Right lobe of liver (tissue), 6 donors: ENCODE measurements around the gene CNTN5. TPM values are rescaled to one million over a fixed set of nuclear protein-coding genes. Genes with fewer than 3 reads are reported as not detected.

Experiments
- ATAC-seq, 4 donors: fragments of 200-7000 bp; cut with Tn5 transposase; one replicate each; pipeline ENCODE4 v1.9.1; 2020; ENCODE audit warnings: mild to moderate bottlenecking in 4 of 4, moderate library complexity in 4 of 4
- DNase-seq, 3 donors: peaks; one replicate each; pipeline ENCODE4 v3.0.0-alpha.2; 2020
- H3K27ac ChIP-seq, 3 donors: fragments of 200-600 bp; one replicate each; pipeline ENCODE4 v1.8.0; 2022
- H3K27me3 ChIP-seq, 2 donors: fragments of 200-600 bp; one replicate each; pipeline ENCODE4 v1.8.0; 2022
- H3K36me3 ChIP-seq, 4 donors: fragments of 200-600 bp; sonication (generic) in 1 of 4; one replicate each; pipeline versions ENCODE4 v1.5.1 to v1.8.0; 2017 to 2022; ENCODE audit warnings: control low read depth in 1 of 4
- H3K4me1 ChIP-seq, 4 donors: fragments of 200-600 bp; sonication (generic) in 1 of 4; one replicate each; pipeline versions ENCODE4 v1.5.1 to v1.8.0; 2017 to 2022; ENCODE audit warnings: control low read depth in 1 of 4
- H3K4me3 ChIP-seq, 3 donors: fragments of 200-600 bp; one replicate each; pipeline ENCODE4 v1.8.0; 2022
- H3K9me3 ChIP-seq, 4 donors: fragments of 200-600 bp; sonication (generic) in 1 of 4; one replicate each; pipeline versions ENCODE4 v1.5.1 to v1.8.0; 2017 to 2022; ENCODE audit warnings: control low read depth in 1 of 4
- CTCF ChIP-seq, 4 donors: fragments of 200-600 bp in 3 of 4; fragments of 450-650 bp in 1 of 4; IDR thresholded peaks; one replicate each; pipeline versions ENCODE4 v1.5.1 to v1.8.0; 2016 to 2022; ENCODE audit warnings: antibody characterized with exemption in 4 of 4, mild to moderate bottlenecking in 2 of 4
- POLR2A ChIP-seq: fragments of 450-650 bp; IDR thresholded peaks from one replicate; pipeline ENCODE4 v1.6.1; 2017; ENCODE audit warnings: antibody characterized with exemption, mild to moderate bottlenecking
- WGBS: methylation state at CpG from one replicate; pipeline ENCODE4 v1.1.6; 2018; ENCODE audit warnings: low coverage, low lambda C conversion rate; ENCODE audit not compliant: insufficient coverage; ENCODE audit errors: missing lambda C conversion rate; 5-methylcytosine and 5-hydroxymethylcytosine counted together
- intact Hi-C, 2 donors: fragments of 100-400 bp; cut with DNase I; formaldehyde crosslinking; loops; one replicate each; pipeline versions ENCODE4 v1.11.2 to v1.14.1; 2022
- total RNA-seq, 6 experiments: library from RNA; depleted of rRNA in 2 of 6; stranded (reverse); fragments of >200 nt in 2 of 6; fragmentation: NEBNext Ultra II Directional in 3 of 6; extraction: Animal tissue kit (Norgen Biotek cat#: 25700) in 3 of 6; gene quantifications; one replicate each; pipeline versions ENCODE4 v1.1.0 to v1.2.4, GENCODE V29; 2016 to 2023
- donor health status: DM: no; HTN: yes; CAD: no.
- donor health status: DM: no; HTN: no; CAD: no.
- donor health status: DM: no; HTN: no; CAD: no.
- donor health status: DM: no; HTN: yes; CAD: no.
- donor health status: DM: no; HTN: yes; CAD: no.

Gene CNTN5
- total RNA-seq, 6 experiments from 2014 or later, result 0.13 to 0.19 TPM; not detected in 4

- DNase-seq (no peak), ATAC-seq (no peak)
- TF ChIP-seq POLR2A, result no peak
- no peak for TF ChIP-seq CTCF (IDR thresholded peaks at IDR 0.05)
- intact Hi-C loops, result no loop called here
- no peaks in the 10 kb centered on the region for H3K27me3 ChIP-seq
- no peak overlapping the region for H3K4me3 ChIP-seq
- no peaks in the 10 kb centered on the region for H3K4me1 ChIP-seq
- H3K36me3 ChIP-seq, result no peaks in the 10 kb centered on the region
- no peaks in the 10 kb centered on the region for H3K9me3 ChIP-seq
- 40% methylated on average over 1 of the region's 1 CpG for WGBS
- no peak overlapping the region for H3K27ac ChIP-seq
These were observed 947.6 kb downstream of the CNTN5 start for GRCh38 chr11:99968336-99968735.

- WGBS, result 34% methylated on average over 4 of the region's 4 CpGs
- DNase-seq (no peak), ATAC-seq (no peak)
- Histone ChIP-seq H3K9me3 (no peaks in the 10 kb centered on the region), H3K27me3 (no peaks in the 10 kb centered on the region), H3K4me1 (no peaks in the 10 kb centered on the region), H3K36me3 (no peaks in the 10 kb centered on the region), H3K27ac (no peak overlapping the region), H3K4me3 (no peak overlapping the region)
- intact Hi-C loops, result no loop called here
- no peak for TF ChIP-seq CTCF (IDR thresholded peaks at IDR 0.05)
These were observed 953.2 kb downstream of the CNTN5 start for GRCh38 chr11:99973993-99974392.

- DNase-seq (no peak), ATAC-seq (no peak)
- Histone ChIP-seq H3K36me3 (no peaks in the 10 kb centered on the region), H3K4me3 (no peak overlapping the region), H3K27me3 (no peaks in the 10 kb centered on the region), H3K9me3 (no peaks in the 10 kb centered on the region), H3K27ac (no peak overlapping the region), H3K4me1 (no peaks in the 10 kb centered on the region)
- TF ChIP-seq CTCF (IDR thresholded peaks at IDR 0.05) (no peak), POLR2A (no peak)
- intact Hi-C loops, result no loop called here
- 25% methylated on average over 2 of the region's 2 CpGs for WGBS
These were observed 958.3 kb downstream of the CNTN5 start for GRCh38 chr11:99979042-99979441.

GRCh38 chr11:99987821-99988470 is 967.2 kb downstream of the CNTN5 start:
- intact Hi-C loops, result no loop called here

GRCh38 chr11:99988471-99988837 is 967.7 kb downstream of the CNTN5 start:
- H3K4me1 ChIP-seq, result no peaks in the 10 kb centered on the region
- DNase-seq (no peak), ATAC-seq (no peak)
- no peaks in the 10 kb centered on the region for H3K27me3 ChIP-seq
- 61% methylated on average over 2 of the region's 2 CpGs for WGBS
- H3K27ac ChIP-seq, result no peak overlapping the region
- no peaks in the 10 kb centered on the region for H3K36me3 ChIP-seq
- TF ChIP-seq CTCF (IDR thresholded peaks at IDR 0.05), result no peak
- TF ChIP-seq POLR2A, result no peak
- H3K9me3 ChIP-seq, result no peaks in the 10 kb centered on the region
- H3K4me3 ChIP-seq, result no peak overlapping the region
- intact Hi-C loops, result no loop called here

More at GRCh38 chr11:99987821-99988470, 967.2 kb downstream of the CNTN5 start:
- DNase-seq (no peak), ATAC-seq (no peak)
- Histone ChIP-seq H3K36me3 (no peaks in the 10 kb centered on the region), H3K27ac (no peak overlapping the region), H3K27me3 (no peaks in the 10 kb centered on the region), H3K9me3 (no peaks in the 10 kb centered on the region), H3K4me1 (no peaks in the 10 kb centered on the region), H3K4me3 (no peak overlapping the region)
- no peak for TF ChIP-seq POLR2A
- WGBS, result 35% methylated on average over 2 of the region's 2 CpGs
